Measurements from ENCODE around the gene DUT.

The DUT gene

GRCh38 chr15:48383031-48383430, 51.8 kb downstream of the DUT start:
- Histone ChIP-seq H3K4me1 (ENCODE audit: low read depth, poor library complexity, severe bottlenecking) (no peaks in the 10 kb centered on the region), H3K27me3 (ENCODE audit: insufficient read depth, low read depth) (no peaks in the 10 kb centered on the region), H3K4me3 (IDR thresholded peaks at IDR 0.05; ENCODE audit: insufficient read depth, low read depth, low read length) (no peak overlapping the region), H4K20me1 (ENCODE audit: insufficient read depth) (no peaks in the 10 kb centered on the region), H3K36me3 (ENCODE audit: insufficient read depth) (no peaks in the 10 kb centered on the region), H2AFZ (ENCODE audit: low read depth) (no peak overlapping the region), H3K79me2 (ENCODE audit: insufficient read depth, low read depth) (no peaks in the 10 kb centered on the region), H3K27ac (no peak overlapping the region), H3K9ac (no peak overlapping the region), H3K4me2 (no peak overlapping the region)
- TF ChIP-seq, protein P1, sequence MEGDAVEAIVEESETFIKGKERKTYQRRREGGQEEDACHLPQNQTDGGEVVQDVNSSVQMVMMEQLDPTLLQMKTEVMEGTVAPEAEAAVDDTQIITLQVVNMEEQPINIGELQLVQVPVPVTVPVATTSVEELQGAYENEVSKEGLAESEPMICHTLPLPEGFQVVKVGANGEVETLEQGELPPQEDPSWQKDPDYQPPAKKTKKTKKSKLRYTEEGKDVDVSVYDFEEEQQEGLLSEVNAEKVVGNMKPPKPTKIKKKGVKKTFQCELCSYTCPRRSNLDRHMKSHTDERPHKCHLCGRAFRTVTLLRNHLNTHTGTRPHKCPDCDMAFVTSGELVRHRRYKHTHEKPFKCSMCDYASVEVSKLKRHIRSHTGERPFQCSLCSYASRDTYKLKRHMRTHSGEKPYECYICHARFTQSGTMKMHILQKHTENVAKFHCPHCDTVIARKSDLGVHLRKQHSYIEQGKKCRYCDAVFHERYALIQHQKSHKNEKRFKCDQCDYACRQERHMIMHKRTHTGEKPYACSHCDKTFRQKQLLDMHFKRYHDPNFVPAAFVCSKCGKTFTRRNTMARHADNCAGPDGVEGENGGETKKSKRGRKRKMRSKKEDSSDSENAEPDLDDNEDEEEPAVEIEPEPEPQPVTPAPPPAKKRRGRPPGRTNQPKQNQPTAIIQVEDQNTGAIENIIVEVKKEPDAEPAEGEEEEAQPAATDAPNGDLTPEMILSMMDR (conservative IDR thresholded peaks at IDR 0.05; ENCODE audit: low read depth, low read length), result no peak

- Histone ChIP-seq H3K79me2 (ENCODE audit: insufficient read depth, low read depth) (no peaks in the 10 kb centered on the region), H3K27me3 (ENCODE audit: insufficient read depth, low read depth) (no peaks in the 10 kb centered on the region), H2AFZ (ENCODE audit: low read depth) (no peak overlapping the region), H3K4me2 (no peak overlapping the region), H3K4me3 (IDR thresholded peaks at IDR 0.05; ENCODE audit: insufficient read depth, low read depth, low read length) (no peak overlapping the region), H3K36me3 (ENCODE audit: insufficient read depth) (no peaks in the 10 kb centered on the region), H4K20me1 (ENCODE audit: insufficient read depth) (no peaks in the 10 kb centered on the region), H3K9ac (no peak overlapping the region), H3K27ac (no peak overlapping the region), H3K4me1 (ENCODE audit: low read depth, poor library complexity, severe bottlenecking) (no peaks in the 10 kb centered on the region)
- TF ChIP-seq, protein P1 (conservative IDR thresholded peaks at IDR 0.05; ENCODE audit: low read depth, low read length), result no peak
Measured at GRCh38 chr15:48384616-48385015, 53.4 kb downstream of the DUT start.

- Histone ChIP-seq H3K4me2 (no peak overlapping the region), H3K27ac (no peak overlapping the region), H3K79me2 (ENCODE audit: insufficient read depth, low read depth) (no peaks in the 10 kb centered on the region), H3K9ac (no peak overlapping the region), H3K4me3 (IDR thresholded peaks at IDR 0.05; ENCODE audit: insufficient read depth, low read depth, low read length) (no peak overlapping the region), H2AFZ (ENCODE audit: low read depth) (no peak overlapping the region), H3K4me1 (ENCODE audit: low read depth, poor library complexity, severe bottlenecking) (no peaks in the 10 kb centered on the region), H3K36me3 (ENCODE audit: insufficient read depth) (no peaks in the 10 kb centered on the region), H3K27me3 (ENCODE audit: insufficient read depth, low read depth) (no peaks in the 10 kb centered on the region), H4K20me1 (ENCODE audit: insufficient read depth) (no peaks in the 10 kb centered on the region)
- TF ChIP-seq, protein P1 (conservative IDR thresholded peaks at IDR 0.05; ENCODE audit: low read depth, low read length), result no peak
Measured at GRCh38 chr15:48385031-48385830, 54.0 kb downstream of the DUT start.

GRCh38 chr15:48388016-48388851, 57.0 kb downstream of the DUT start:
- TF ChIP-seq, protein P1 (conservative IDR thresholded peaks at IDR 0.05; ENCODE audit: low read depth, low read length), result no peak
- Histone ChIP-seq H2AFZ (ENCODE audit: low read depth) (no peak overlapping the region), H3K27me3 (ENCODE audit: insufficient read depth, low read depth) (no peaks in the 10 kb centered on the region)

More at GRCh38 chr15:48388016-48388851, 57.0 kb downstream of the DUT start:
- H4K20me1 ChIP-seq (ENCODE audit: insufficient read depth), result no peaks in the 10 kb centered on the region
- H3K36me3 ChIP-seq (ENCODE audit: insufficient read depth), result no peaks in the 10 kb centered on the region
- H3K79me2 ChIP-seq (ENCODE audit: insufficient read depth, low read depth), result no peaks in the 10 kb centered on the region
- no peak overlapping the region for H3K27ac ChIP-seq
- no peak overlapping the region for H3K4me3 ChIP-seq (IDR thresholded peaks at IDR 0.05; ENCODE audit: insufficient read depth, low read depth, low read length)
- no peaks in the 10 kb centered on the region for H3K4me1 ChIP-seq (ENCODE audit: low read depth, poor library complexity, severe bottlenecking)
- H3K9ac ChIP-seq, result no peak overlapping the region
- H3K4me2 ChIP-seq, result no peak overlapping the region
